ENCODE results near the gene NCAM1. TPM values are rescaled to one million over a fixed set of nuclear protein-coding genes. Genes with fewer than 3 reads are reported as not detected.

The NCAM1 gene
- total and polyA plus RNA-seq, 2 experiments from 2014 or later: 0.76 to 1.6 TPM

DNA sequence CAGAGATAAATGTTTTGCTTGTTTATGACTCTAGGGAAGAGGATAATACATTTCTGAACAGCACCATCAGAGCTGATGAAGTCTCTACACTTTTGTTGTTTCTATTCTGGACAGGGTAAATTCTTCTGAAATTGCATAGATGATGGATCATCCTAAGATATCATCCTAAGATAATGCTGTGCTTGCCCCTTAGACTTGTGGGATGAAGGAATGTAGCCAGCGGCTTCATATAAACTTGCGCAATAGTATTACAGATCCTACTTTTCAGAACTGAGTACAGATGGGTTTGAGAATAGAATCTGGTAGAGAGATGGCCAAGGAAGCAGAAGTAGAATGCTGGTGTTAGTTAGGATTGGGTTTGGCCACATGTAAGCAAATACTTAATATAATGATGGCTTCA lies 61.0 kb downstream of the NCAM1 start:
- Histone ChIP-seq H3K4me2 (no peak overlapping the region), H3K27me3 (ENCODE audit: insufficient read depth) (no peaks in the 10 kb centered on the region), H3F3A (replicated peaks; ENCODE audit: low read depth) (no peaks in the 10 kb centered on the region), H2AFZ (no peak overlapping the region), H3K79me2 (replicated peaks; ENCODE audit: insufficient read depth) (no peaks in the 10 kb centered on the region), H3K4me3 (no peak overlapping the region), H3K4me1 (ENCODE audit: insufficient read depth) (peaks cover 4% of the 10 kb centered on the region; the same call in 1 of the 2 replicates), H4K20me1 (replicated peaks; ENCODE audit: insufficient read depth) (no peaks in the 10 kb centered on the region), H3K36me3 (ENCODE audit: insufficient read depth) (no peaks in the 10 kb centered on the region), H3K27ac (ENCODE audit: low read depth) (no peak overlapping the region), H3K9me2 (ENCODE audit: insufficient read depth) (peaks cover 5% of the 10 kb centered on the region; the same call in 1 of the 2 replicates)
- H3K4me3 Mint-ChIP-seq: no peak overlapping the region
- peaks cover 2% of the 10 kb centered on the region for H3K27me3 Mint-ChIP-seq (ENCODE audit: insufficient read depth, low read depth, poor library complexity)
- no peaks in the 10 kb centered on the region for H3K9me3 Mint-ChIP-seq
- H3K4me1 Mint-ChIP-seq: no peaks in the 10 kb centered on the region; the same call in 2 of the 3 replicates
- H3K27ac Mint-ChIP-seq: no peak overlapping the region
- DNase-seq (ENCODE audit: low spot score) (no peak), ATAC-seq (no peak)
- TF ChIP-seq ZNF114 (CRISPR knock-in tag; IDR thresholded peaks at IDR 0.05): no peak
- TF ChIP-seq STAT1 (IDR thresholded peaks at IDR 0.05; ENCODE audit: unreplicated experiment): no peak
- TF ChIP-seq EZH2 (IDR thresholded peaks at IDR 0.05; ENCODE audit: low read depth, unreplicated experiment): no peak
- TF ChIP-seq, protein P1, sequence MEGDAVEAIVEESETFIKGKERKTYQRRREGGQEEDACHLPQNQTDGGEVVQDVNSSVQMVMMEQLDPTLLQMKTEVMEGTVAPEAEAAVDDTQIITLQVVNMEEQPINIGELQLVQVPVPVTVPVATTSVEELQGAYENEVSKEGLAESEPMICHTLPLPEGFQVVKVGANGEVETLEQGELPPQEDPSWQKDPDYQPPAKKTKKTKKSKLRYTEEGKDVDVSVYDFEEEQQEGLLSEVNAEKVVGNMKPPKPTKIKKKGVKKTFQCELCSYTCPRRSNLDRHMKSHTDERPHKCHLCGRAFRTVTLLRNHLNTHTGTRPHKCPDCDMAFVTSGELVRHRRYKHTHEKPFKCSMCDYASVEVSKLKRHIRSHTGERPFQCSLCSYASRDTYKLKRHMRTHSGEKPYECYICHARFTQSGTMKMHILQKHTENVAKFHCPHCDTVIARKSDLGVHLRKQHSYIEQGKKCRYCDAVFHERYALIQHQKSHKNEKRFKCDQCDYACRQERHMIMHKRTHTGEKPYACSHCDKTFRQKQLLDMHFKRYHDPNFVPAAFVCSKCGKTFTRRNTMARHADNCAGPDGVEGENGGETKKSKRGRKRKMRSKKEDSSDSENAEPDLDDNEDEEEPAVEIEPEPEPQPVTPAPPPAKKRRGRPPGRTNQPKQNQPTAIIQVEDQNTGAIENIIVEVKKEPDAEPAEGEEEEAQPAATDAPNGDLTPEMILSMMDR (conservative IDR thresholded peaks at IDR 0.05; ENCODE audit: low read depth in 2 of 2): no peak
- TF ChIP-seq EZH2phosphoT487 (IDR thresholded peaks at IDR 0.05; ENCODE audit: unreplicated experiment): no peak
- TF ChIP-seq NANOG (IDR thresholded peaks at IDR 0.05; ENCODE audit: borderline replicate concordance): no peak
- no peak for TF ChIP-seq ZNF331 (CRISPR knock-in tag; IDR thresholded peaks at IDR 0.05; ENCODE audit: low read depth)
- TF ChIP-seq CREB1 (CRISPR knock-in tag; IDR thresholded peaks at IDR 0.05; ENCODE audit: low read depth): no peak
- TF ChIP-seq, protein P2, sequence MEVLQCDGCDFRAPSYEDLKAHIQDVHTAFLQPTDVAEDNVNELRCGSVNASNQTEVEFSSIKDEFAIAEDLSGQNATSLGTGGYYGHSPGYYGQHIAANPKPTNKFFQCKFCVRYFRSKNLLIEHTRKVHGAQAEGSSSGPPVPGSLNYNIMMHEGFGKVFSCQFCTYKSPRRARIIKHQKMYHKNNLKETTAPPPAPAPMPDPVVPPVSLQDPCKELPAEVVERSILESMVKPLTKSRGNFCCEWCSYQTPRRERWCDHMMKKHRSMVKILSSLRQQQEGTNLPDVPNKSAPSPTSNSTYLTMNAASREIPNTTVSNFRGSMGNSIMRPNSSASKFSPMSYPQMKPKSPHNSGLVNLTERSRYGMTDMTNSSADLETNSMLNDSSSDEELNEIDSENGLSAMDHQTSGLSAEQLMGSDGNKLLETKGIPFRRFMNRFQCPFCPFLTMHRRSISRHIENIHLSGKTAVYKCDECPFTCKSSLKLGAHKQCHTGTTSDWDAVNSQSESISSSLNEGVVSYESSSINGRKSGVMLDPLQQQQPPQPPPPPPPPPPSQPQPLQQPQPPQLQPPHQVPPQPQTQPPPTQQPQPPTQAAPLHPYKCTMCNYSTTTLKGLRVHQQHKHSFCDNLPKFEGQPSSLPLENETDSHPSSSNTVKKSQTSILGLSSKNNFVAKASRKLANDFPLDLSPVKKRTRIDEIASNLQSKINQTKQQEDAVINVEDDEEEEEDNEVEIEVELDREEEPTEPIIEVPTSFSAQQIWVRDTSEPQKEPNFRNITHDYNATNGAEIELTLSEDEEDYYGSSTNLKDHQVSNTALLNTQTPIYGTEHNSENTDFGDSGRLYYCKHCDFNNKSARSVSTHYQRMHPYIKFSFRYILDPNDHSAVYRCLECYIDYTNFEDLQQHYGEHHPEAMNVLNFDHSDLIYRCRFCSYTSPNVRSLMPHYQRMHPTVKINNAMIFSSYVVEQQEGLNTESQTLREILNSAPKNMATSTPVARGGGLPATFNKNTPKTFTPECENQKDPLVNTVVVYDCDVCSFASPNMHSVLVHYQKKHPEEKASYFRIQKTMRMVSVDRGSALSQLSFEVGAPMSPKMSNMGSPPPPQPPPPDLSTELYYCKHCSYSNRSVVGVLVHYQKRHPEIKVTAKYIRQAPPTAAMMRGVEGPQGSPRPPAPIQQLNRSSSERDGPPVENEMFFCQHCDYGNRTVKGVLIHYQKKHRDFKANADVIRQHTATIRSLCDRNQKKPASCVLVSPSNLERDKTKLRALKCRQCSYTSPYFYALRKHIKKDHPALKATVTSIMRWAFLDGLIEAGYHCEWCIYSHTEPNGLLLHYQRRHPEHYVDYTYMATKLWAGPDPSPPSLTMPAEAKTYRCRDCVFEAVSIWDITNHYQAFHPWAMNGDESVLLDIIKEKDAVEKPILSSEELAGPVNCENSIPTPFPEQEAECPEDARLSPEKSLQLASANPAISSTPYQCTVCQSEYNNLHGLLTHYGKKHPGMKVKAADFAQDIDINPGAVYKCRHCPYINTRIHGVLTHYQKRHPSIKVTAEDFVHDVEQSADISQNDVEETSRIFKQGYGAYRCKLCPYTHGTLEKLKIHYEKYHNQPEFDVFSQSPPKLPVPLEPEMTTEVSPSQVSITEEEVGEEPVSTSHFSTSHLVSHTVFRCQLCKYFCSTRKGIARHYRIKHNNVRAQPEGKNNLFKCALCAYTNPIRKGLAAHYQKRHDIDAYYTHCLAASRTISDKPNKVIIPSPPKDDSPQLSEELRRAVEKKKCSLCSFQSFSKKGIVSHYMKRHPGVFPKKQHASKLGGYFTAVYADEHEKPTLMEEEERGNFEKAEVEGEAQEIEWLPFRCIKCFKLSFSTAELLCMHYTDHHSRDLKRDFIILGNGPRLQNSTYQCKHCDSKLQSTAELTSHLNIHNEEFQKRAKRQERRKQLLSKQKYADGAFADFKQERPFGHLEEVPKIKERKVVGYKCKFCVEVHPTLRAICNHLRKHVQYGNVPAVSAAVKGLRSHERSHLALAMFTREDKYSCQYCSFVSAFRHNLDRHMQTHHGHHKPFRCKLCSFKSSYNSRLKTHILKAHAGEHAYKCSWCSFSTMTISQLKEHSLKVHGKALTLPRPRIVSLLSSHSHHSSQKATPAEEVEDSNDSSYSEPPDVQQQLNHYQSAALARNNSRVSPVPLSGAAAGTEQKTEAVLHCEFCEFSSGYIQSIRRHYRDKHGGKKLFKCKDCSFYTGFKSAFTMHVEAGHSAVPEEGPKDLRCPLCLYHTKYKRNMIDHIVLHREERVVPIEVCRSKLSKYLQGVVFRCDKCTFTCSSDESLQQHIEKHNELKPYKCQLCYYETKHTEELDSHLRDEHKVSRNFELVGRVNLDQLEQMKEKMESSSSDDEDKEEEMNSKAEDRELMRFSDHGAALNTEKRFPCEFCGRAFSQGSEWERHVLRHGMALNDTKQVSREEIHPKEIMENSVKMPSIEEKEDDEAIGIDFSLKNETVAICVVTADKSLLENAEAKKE (CRISPR knock-in tag; IDR thresholded peaks at IDR 0.05): no peak
- TF ChIP-seq, protein P3, sequence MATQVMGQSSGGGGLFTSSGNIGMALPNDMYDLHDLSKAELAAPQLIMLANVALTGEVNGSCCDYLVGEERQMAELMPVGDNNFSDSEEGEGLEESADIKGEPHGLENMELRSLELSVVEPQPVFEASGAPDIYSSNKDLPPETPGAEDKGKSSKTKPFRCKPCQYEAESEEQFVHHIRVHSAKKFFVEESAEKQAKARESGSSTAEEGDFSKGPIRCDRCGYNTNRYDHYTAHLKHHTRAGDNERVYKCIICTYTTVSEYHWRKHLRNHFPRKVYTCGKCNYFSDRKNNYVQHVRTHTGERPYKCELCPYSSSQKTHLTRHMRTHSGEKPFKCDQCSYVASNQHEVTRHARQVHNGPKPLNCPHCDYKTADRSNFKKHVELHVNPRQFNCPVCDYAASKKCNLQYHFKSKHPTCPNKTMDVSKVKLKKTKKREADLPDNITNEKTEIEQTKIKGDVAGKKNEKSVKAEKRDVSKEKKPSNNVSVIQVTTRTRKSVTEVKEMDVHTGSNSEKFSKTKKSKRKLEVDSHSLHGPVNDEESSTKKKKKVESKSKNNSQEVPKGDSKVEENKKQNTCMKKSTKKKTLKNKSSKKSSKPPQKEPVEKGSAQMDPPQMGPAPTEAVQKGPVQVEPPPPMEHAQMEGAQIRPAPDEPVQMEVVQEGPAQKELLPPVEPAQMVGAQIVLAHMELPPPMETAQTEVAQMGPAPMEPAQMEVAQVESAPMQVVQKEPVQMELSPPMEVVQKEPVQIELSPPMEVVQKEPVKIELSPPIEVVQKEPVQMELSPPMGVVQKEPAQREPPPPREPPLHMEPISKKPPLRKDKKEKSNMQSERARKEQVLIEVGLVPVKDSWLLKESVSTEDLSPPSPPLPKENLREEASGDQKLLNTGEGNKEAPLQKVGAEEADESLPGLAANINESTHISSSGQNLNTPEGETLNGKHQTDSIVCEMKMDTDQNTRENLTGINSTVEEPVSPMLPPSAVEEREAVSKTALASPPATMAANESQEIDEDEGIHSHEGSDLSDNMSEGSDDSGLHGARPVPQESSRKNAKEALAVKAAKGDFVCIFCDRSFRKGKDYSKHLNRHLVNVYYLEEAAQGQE (IDR thresholded peaks at IDR 0.05; ENCODE audit: unreplicated experiment): no peak
- no peak for TF ChIP-seq POLR2AphosphoS5 (IDR thresholded peaks at IDR 0.05; ENCODE audit: low read depth)
- no peak for TF ChIP-seq JUNB (IDR thresholded peaks at IDR 0.05; ENCODE audit: unreplicated experiment)
- TF ChIP-seq, protein P4, sequence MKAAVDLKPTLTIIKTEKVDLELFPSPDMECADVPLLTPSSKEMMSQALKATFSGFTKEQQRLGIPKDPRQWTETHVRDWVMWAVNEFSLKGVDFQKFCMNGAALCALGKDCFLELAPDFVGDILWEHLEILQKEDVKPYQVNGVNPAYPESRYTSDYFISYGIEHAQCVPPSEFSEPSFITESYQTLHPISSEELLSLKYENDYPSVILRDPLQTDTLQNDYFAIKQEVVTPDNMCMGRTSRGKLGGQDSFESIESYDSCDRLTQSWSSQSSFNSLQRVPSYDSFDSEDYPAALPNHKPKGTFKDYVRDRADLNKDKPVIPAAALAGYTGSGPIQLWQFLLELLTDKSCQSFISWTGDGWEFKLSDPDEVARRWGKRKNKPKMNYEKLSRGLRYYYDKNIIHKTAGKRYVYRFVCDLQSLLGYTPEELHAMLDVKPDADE (IDR thresholded peaks at IDR 0.05): no peak
- no peaks in the 10 kb centered on the region for H3K36me3 Mint-ChIP-seq (ENCODE audit: low read depth)
